Measurements from ENCODE around the gene TMED8. TPM values are rescaled to one million over a fixed set of nuclear protein-coding genes. Genes with fewer than 3 reads are reported as not detected.

Gene TMED8
- total and polyA plus RNA-seq, 2 of the 13 experiments (the other 11 are each of a cell fraction or from before 2014, with no cell fraction given) = 6.0 to 11.7 TPM

DNA sequence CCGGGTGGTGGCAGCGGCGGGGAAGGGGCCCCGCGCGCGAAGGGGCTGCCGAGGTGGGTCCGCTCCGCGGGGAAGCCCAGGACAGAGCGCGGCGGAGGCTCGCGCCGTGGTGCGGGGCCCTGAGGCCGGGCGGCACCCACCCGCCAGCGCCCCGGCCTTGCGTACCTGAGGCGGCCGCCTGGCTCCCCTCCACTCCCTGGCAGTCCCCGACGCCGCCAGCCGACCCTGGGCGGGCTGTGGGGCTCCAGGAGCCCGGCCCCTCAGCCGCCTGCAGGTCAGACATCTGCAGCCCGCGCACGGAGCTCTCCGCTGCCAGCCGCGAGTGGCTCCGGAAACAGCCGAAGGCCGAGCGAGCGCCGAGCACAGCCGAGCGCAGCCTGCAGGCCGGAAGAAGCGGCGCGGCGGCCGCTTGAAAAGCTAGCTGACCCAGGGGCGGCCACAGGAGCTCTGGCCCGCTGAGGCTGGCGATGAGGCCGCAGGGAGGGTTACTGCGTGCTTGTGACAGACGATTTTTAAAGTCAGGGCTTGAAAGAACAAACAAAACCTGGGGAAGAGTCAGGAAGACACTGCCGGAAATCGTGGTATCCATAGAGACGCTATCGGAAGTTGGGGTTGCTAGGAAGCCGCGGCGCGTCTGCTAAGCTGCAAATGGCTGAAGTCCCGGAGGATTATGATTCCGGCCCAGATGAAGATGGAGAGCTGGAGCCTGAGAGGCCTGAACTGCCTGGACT, at the start of gene TMED8, which contains the start of gene SAMD15 (continued):
- TF ChIP-seq, protein P1, sequence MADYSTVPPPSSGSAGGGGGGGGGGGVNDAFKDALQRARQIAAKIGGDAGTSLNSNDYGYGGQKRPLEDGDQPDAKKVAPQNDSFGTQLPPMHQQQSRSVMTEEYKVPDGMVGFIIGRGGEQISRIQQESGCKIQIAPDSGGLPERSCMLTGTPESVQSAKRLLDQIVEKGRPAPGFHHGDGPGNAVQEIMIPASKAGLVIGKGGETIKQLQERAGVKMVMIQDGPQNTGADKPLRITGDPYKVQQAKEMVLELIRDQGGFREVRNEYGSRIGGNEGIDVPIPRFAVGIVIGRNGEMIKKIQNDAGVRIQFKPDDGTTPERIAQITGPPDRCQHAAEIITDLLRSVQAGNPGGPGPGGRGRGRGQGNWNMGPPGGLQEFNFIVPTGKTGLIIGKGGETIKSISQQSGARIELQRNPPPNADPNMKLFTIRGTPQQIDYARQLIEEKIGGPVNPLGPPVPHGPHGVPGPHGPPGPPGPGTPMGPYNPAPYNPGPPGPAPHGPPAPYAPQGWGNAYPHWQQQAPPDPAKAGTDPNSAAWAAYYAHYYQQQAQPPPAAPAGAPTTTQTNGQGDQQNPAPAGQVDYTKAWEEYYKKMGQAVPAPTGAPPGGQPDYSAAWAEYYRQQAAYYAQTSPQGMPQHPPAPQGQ (CRISPR knock-in tag; IDR thresholded peaks at IDR 0.05; ENCODE audit: borderline replicate concordance) = no peak
- TF ChIP-seq MED13 (CRISPR knock-in tag; IDR thresholded peaks at IDR 0.05) (no peak), WIZ (CRISPR knock-in tag; IDR thresholded peaks at IDR 0.05) (no peak), SMYD3 (CRISPR knock-in tag; IDR thresholded peaks at IDR 0.05) (no peak), SYNCRIP (IDR thresholded peaks at IDR 0.05; ENCODE audit: insufficient read depth, low read depth, low read length) (no peak), NFYB (CRISPR knock-in tag; IDR thresholded peaks at IDR 0.05) (no peak), SP4 (CRISPR knock-in tag; IDR thresholded peaks at IDR 0.05) (no peak), ZNF136 (CRISPR knock-in tag; IDR thresholded peaks at IDR 0.05; ENCODE audit: low read depth) (no peak), RBM39 (IDR thresholded peaks at IDR 0.05; ENCODE audit: low read depth, low read length, poor library complexity, severe bottlenecking) (no peak), NBN (conservative IDR thresholded peaks at IDR 0.05) (no peak), ZNF550 (CRISPR knock-in tag; IDR thresholded peaks at IDR 0.05; ENCODE audit: borderline replicate concordance) (no peak), KMT2B (CRISPR knock-in tag; IDR thresholded peaks at IDR 0.05) (peak; percentile 73), PLRG1 (conservative IDR thresholded peaks at IDR 0.05) (no peak), POLR2G (IDR thresholded peaks at IDR 0.05; ENCODE audit: low read depth, low read length) (peak; percentile 85), SIX4 (CRISPR knock-in tag; IDR thresholded peaks at IDR 0.05) (no peak), ZNF737 (CRISPR knock-in tag; IDR thresholded peaks at IDR 0.05; ENCODE audit: borderline replicate concordance) (no peak), ZNF251 (CRISPR knock-in tag; IDR thresholded peaks at IDR 0.05) (no peak), GFI1 (CRISPR knock-in tag; IDR thresholded peaks at IDR 0.05; ENCODE audit: borderline replicate concordance) (no peak), ZNF883 (CRISPR knock-in tag; IDR thresholded peaks at IDR 0.05; ENCODE audit: not compliant biosample characterization) (no peak), SAFB2 (CRISPR knock-in tag; IDR thresholded peaks at IDR 0.05; ENCODE audit: borderline replicate concordance, low read depth) (no peak; the same call in 1 of the 2 replicates)
- TF ChIP-seq, protein P2, sequence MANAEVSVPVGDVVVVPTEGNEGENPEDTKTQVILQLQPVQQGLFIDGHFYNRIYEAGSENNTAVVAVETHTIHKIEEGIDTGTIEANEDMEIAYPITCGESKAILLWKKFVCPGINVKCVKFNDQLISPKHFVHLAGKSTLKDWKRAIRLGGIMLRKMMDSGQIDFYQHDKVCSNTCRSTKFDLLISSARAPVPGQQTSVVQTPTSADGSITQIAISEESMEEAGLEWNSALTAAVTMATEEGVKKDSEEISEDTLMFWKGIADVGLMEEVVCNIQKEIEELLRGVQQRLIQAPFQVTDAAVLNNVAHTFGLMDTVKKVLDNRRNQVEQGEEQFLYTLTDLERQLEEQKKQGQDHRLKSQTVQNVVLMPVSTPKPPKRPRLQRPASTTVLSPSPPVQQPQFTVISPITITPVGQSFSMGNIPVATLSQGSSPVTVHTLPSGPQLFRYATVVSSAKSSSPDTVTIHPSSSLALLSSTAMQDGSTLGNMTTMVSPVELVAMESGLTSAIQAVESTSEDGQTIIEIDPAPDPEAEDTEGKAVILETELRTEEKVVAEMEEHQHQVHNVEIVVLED (CRISPR knock-in tag; IDR thresholded peaks at IDR 0.05; ENCODE audit: borderline replicate concordance) = peak; percentile 63
- TF ChIP-seq, protein P3, sequence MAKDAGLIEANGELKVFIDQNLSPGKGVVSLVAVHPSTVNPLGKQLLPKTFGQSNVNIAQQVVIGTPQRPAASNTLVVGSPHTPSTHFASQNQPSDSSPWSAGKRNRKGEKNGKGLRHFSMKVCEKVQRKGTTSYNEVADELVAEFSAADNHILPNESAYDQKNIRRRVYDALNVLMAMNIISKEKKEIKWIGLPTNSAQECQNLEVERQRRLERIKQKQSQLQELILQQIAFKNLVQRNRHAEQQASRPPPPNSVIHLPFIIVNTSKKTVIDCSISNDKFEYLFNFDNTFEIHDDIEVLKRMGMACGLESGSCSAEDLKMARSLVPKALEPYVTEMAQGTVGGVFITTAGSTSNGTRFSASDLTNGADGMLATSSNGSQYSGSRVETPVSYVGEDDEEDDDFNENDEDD (CRISPR knock-in tag; IDR thresholded peaks at IDR 0.05; ENCODE audit: borderline replicate concordance) = no peak
- TF ChIP-seq, protein P4, sequence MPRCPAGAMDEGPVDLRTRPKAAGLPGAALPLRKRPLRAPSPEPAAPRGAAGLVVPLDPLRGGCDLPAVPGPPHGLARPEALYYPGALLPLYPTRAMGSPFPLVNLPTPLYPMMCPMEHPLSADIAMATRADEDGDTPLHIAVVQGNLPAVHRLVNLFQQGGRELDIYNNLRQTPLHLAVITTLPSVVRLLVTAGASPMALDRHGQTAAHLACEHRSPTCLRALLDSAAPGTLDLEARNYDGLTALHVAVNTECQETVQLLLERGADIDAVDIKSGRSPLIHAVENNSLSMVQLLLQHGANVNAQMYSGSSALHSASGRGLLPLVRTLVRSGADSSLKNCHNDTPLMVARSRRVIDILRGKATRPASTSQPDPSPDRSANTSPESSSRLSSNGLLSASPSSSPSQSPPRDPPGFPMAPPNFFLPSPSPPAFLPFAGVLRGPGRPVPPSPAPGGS (CRISPR knock-in tag; IDR thresholded peaks at IDR 0.05) = peak; percentile 76; the same call in 1 of the 2 replicates
- TF ChIP-seq, protein P5, sequence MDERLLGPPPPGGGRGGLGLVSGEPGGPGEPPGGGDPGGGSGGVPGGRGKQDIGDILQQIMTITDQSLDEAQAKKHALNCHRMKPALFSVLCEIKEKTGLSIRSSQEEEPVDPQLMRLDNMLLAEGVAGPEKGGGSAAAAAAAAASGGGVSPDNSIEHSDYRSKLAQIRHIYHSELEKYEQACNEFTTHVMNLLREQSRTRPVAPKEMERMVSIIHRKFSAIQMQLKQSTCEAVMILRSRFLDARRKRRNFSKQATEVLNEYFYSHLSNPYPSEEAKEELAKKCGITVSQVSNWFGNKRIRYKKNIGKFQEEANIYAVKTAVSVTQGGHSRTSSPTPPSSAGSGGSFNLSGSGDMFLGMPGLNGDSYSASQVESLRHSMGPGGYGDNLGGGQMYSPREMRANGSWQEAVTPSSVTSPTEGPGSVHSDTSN (CRISPR knock-in tag; IDR thresholded peaks at IDR 0.05) = no peak
